Panc1 (cell line): Measurements from ENCODE around the gene CLEC16A. TPM values are rescaled to one million over a fixed set of nuclear protein-coding genes. Genes with fewer than 3 reads are reported as not detected.

Experiments used
- ATAC-seq: fragments of 200-7000 bp; cut with Tn5 transposase; 2 replicates; pipeline ENCODE4 v1.9.1; 2020; ENCODE audit warnings: mild to moderate bottlenecking, moderate library complexity
- BruUV-seq: library from RNA; stranded (reverse); fragments of 400-500 nt; replicated peaks from 2 replicates; lab custom pipeline; 2021; lab: Mats Ljungman, UMichigan
- CTCF ChIA-PET: fragments of 300-600 bp; sonication (Branson Sonifier 250); formaldehyde crosslinking; loops from one replicate; lab custom pipeline; 2022; ENCODE audit warnings: antibody characterized with exemption; lab: Charles Lee
- POLR2A ChIA-PET: fragments of 300-600 bp; sonication (Branson Sonifier 250); formaldehyde crosslinking; loops from one replicate; lab custom pipeline; 2022; ENCODE audit warnings: antibody characterized with exemption; lab: Charles Lee
- DNase-seq: peaks from one replicate; pipeline ENCODE4 v3.0.0-alpha.2; 2010; ENCODE audit warnings: low read depth, low spot score
- H3K27ac ChIP-seq: 2 replicates; pipeline ENCODE4 v1.5.1; 2011; ENCODE audit warnings: mild to moderate bottlenecking, low read length, inconsistent platforms
- H3K27me3 ChIP-seq: fragments of 200-500 bp; sonication (Bioruptor generic); 2 replicates; pipeline ENCODE4 v1.6.0; 2014; ENCODE audit warnings: low read length, inconsistent platforms; ENCODE audit not compliant: control insufficient read depth, insufficient read depth
- H3K36me3 ChIP-seq: fragments of 200-500 bp; sonication (Bioruptor generic); 2 replicates; pipeline ENCODE4 v1.5.1; 2014; ENCODE audit warnings: inconsistent platforms, mild to moderate bottlenecking, low read length, moderate library complexity; ENCODE audit not compliant: control insufficient read depth, insufficient read depth
- H3K4me1 ChIP-seq: 2 replicates; pipeline ENCODE4 v1.5.1; 2011; ENCODE audit warnings: inconsistent platforms, mild to moderate bottlenecking, low read length, moderate library complexity; ENCODE audit not compliant: control insufficient read depth, insufficient read depth
- H3K4me3 ChIP-seq, 2 experiments: 2 replicates each; pipeline ENCODE4 v1.5.1; 2011 to 2012; ENCODE audit warnings: low read depth in 2 of 2, low read length in 2 of 2, mild to moderate bottlenecking in 2 of 2, inconsistent platforms in 1 of 2, moderate library complexity in 1 of 2
- H3K9me3 ChIP-seq: fragments of 200-500 bp; sonication (Bioruptor generic); 2 replicates; pipeline ENCODE4 v1.5.1; 2014; ENCODE audit warnings: low read depth, mild to moderate bottlenecking, inconsistent platforms, low read length, moderate library complexity; ENCODE audit not compliant: control insufficient read depth, insufficient read depth
- POLR2AphosphoS5 ChIP-seq: IDR thresholded peaks from 2 replicates; pipeline ENCODE4 v1.6.1; 2012; ENCODE audit warnings: mild to moderate bottlenecking, low read depth, low read length, moderate library complexity
- SIN3A ChIP-seq: IDR thresholded peaks from 2 replicates; pipeline ENCODE4 v1.6.1; 2012; ENCODE audit warnings: low read depth, mild to moderate bottlenecking, low read length, moderate library complexity, borderline replicate concordance; ENCODE audit not compliant: insufficient read depth
- TCF7L2 ChIP-seq: IDR thresholded peaks from 2 replicates; pipeline ENCODE4 v1.6.1; 2011; ENCODE audit warnings: mild to moderate bottlenecking, low read depth, low read length, inconsistent platforms
- in situ Hi-C: cut with HindIII; loops from 2 replicates; pipeline ENCODE4 v1.10.0; 2016; ENCODE audit warnings: low sequenced_read_pairs, low pct_unique_long_range_greater_than_20kb
- intact Hi-C: fragments of 100-400 bp; cut with micrococcal nuclease; formaldehyde crosslinking; loops from one replicate; pipeline ENCODE4 v1.10.0; 2022; ENCODE audit not compliant: unreplicated experiment
- total RNA-seq: library from RNA; stranded (reverse); gene quantifications from one replicate; pipeline ENCODE4 v1.2.1, GENCODE V29; 2021; ENCODE audit not compliant: unreplicated experiment
- TF ChIP-seq, protein P1 (sequence below), 2 experiments: IDR thresholded peaks; 2 replicates each; pipeline ENCODE4 v1.6.1; 2011 to 2012; ENCODE audit warnings: low read depth in 2 of 2, control low read depth in 1 of 2, low read length in 1 of 2, mild to moderate bottlenecking in 1 of 2, moderate library complexity in 1 of 2; ENCODE audit not compliant: insufficient read depth in 1 of 2
- TF ChIP-seq, protein P2 (sequence below): fragments of 450-650 bp; IDR thresholded peaks from 2 replicates; pipeline ENCODE4 v1.5.1; 2017; ENCODE audit warnings: mild to moderate bottlenecking

CLEC16A gene
- total RNA-seq, 1 experiment from 2014 or later = 21.0 TPM

DNA sequence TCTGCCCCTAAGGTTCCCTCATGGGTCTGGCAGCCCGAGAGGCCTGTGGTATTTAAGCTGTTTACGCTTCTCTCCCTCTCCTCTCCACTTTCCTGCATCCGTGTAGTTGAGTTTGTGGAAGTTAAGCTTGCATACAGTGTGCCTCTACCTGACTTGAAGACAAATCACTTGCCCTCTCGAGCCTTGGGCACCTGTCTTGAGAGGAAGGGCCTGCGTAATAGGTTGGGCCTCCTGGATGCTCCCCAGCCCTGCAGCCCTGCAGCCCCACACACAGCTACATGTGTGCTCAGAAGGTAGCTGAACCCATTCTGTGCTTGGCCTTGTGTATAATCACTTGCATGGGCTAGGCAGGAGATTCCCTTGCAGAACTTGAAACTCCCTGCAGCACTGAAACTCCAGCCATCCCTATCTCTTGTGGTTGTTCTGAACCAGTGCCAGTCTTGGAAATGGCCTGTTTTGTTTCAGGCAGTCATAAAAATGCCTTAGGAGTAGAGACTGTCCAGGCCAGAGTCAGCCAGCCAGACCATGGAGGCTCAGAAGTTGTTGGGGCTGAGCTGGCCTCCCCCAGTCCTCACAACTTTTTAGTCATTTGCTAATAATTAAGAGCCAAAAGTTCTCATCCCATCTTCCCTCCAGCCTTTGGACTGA, 134.6 kb downstream of the CLEC16A start:
- intact Hi-C loops = no loop called here
- H3K36me3 ChIP-seq = no peaks in the 10 kb centered on the region
- BruUV-seq = no TSS peak
- H3K4me3 ChIP-seq = no peak overlapping the region
- ATAC-seq = peak; percentile 78
- no peak for DNase-seq
- no peaks in the 10 kb centered on the region for H3K9me3 ChIP-seq
- peaks cover 28% of the 10 kb centered on the region for H3K4me1 ChIP-seq
- no peak for TF ChIP-seq SIN3A
- no peak for TF ChIP-seq TCF7L2
- TF ChIP-seq, protein P1, sequence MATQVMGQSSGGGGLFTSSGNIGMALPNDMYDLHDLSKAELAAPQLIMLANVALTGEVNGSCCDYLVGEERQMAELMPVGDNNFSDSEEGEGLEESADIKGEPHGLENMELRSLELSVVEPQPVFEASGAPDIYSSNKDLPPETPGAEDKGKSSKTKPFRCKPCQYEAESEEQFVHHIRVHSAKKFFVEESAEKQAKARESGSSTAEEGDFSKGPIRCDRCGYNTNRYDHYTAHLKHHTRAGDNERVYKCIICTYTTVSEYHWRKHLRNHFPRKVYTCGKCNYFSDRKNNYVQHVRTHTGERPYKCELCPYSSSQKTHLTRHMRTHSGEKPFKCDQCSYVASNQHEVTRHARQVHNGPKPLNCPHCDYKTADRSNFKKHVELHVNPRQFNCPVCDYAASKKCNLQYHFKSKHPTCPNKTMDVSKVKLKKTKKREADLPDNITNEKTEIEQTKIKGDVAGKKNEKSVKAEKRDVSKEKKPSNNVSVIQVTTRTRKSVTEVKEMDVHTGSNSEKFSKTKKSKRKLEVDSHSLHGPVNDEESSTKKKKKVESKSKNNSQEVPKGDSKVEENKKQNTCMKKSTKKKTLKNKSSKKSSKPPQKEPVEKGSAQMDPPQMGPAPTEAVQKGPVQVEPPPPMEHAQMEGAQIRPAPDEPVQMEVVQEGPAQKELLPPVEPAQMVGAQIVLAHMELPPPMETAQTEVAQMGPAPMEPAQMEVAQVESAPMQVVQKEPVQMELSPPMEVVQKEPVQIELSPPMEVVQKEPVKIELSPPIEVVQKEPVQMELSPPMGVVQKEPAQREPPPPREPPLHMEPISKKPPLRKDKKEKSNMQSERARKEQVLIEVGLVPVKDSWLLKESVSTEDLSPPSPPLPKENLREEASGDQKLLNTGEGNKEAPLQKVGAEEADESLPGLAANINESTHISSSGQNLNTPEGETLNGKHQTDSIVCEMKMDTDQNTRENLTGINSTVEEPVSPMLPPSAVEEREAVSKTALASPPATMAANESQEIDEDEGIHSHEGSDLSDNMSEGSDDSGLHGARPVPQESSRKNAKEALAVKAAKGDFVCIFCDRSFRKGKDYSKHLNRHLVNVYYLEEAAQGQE (IDR thresholded peaks at IDR 0.05; ENCODE audit: insufficient read depth in 1 of 2, low read depth in 2 of 2, low read length in 1 of 2) = no peak
- TF ChIP-seq, protein P2, sequence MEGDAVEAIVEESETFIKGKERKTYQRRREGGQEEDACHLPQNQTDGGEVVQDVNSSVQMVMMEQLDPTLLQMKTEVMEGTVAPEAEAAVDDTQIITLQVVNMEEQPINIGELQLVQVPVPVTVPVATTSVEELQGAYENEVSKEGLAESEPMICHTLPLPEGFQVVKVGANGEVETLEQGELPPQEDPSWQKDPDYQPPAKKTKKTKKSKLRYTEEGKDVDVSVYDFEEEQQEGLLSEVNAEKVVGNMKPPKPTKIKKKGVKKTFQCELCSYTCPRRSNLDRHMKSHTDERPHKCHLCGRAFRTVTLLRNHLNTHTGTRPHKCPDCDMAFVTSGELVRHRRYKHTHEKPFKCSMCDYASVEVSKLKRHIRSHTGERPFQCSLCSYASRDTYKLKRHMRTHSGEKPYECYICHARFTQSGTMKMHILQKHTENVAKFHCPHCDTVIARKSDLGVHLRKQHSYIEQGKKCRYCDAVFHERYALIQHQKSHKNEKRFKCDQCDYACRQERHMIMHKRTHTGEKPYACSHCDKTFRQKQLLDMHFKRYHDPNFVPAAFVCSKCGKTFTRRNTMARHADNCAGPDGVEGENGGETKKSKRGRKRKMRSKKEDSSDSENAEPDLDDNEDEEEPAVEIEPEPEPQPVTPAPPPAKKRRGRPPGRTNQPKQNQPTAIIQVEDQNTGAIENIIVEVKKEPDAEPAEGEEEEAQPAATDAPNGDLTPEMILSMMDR = no peak
- no peak for TF ChIP-seq POLR2AphosphoS5
- ChIA-PET POLR2A (interaction anchor here (1.0 to 1.1 kb wide), 2 partner anchors 11 to 60 kb away, joined by 3 read pairs; no protein-coding TSS in a partner anchor), CTCF (no interaction called here)
- H3K27ac ChIP-seq = peak overlapping the region; percentile 74
- in situ Hi-C loops = no loop called here
- no peaks in the 10 kb centered on the region for H3K27me3 ChIP-seq

DNA sequence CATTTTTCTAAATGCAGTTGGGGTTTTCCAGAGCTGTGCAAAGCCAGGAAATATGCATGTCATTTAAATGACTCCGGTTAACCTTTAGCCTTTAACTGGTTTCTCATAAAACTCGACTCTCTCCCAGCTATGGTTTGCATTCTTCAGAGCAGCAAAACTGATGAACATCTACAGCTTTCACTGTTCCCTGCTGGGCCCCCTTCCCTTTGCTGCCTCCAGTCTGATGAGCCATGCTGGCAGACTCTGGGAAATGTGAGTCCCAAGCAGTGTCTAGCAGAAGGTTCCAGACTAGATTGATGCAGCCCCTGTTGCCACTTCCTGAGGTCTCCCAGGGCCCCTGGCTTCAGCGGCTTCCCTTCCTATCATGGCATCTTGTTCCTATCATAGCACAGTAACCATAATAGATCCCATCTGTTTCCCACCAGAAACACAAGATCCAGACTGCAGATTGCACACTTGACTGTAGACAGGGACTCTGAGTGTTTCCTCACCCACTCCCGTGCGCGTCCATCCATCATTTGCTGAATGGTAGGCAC, 135.4 kb downstream of the CLEC16A start:
- in situ Hi-C loops = no loop called here
- ChIA-PET POLR2A (interaction anchor here (1.0 kb wide), 1 partner anchor 59 kb away, joined by 3 read pairs; no protein-coding TSS in a partner anchor), CTCF (no interaction called here)
- Histone ChIP-seq H3K9me3 (no peaks in the 10 kb centered on the region), H3K27me3 (no peaks in the 10 kb centered on the region), H3K27ac (peak overlapping the region; percentile 77), H3K4me1 (peaks cover 28% of the 10 kb centered on the region), H3K4me3 (no peak overlapping the region), H3K36me3 (no peaks in the 10 kb centered on the region)
- TF ChIP-seq SIN3A = no peak
- TF ChIP-seq POLR2AphosphoS5 = no peak
- no peak for TF ChIP-seq TCF7L2
- TF ChIP-seq, protein P2 = no peak
- TF ChIP-seq, protein P1 (IDR thresholded peaks at IDR 0.05; ENCODE audit: insufficient read depth in 1 of 2, low read depth in 2 of 2, low read length in 1 of 2) = no peak
- no TSS peak for BruUV-seq
- ATAC-seq (peak; percentile 75), DNase-seq (no peak)
- intact Hi-C loops = no loop called here
